ENCODE data around the gene GNB1L. TPM values are rescaled to one million over a fixed set of nuclear protein-coding genes. Genes with fewer than 3 reads are reported as not detected.

The GNB1L gene
- total RNA-seq, 1 experiment from 2014 or later = 18.0 TPM

- TF ChIP-seq PRDM15 (CRISPR knock-in tag; IDR thresholded peaks at IDR 0.05) (no peak), ZNF425 (CRISPR knock-in tag; conservative IDR thresholded peaks at IDR 0.05) (no peak), OVOL2 (CRISPR knock-in tag; IDR thresholded peaks at IDR 0.05; ENCODE audit: borderline replicate concordance) (no peak), MLX (CRISPR knock-in tag; IDR thresholded peaks at IDR 0.05) (no peak), E2F1 (CRISPR knock-in tag; IDR thresholded peaks at IDR 0.05) (no peak), ZNF512 (CRISPR knock-in tag; IDR thresholded peaks at IDR 0.05; ENCODE audit: borderline replicate concordance) (no peak), CDX4 (CRISPR knock-in tag; IDR thresholded peaks at IDR 0.05; ENCODE audit: borderline replicate concordance) (no peak), IRF2 (CRISPR knock-in tag; IDR thresholded peaks at IDR 0.05; ENCODE audit: borderline replicate concordance, low read depth) (no peak)
These were observed 31.3 kb upstream of the GNB1L start (continued) for GRCh38 chr22:19885841-19886592.

GRCh38 chr22:19884954-19885751 lies 30.5 kb upstream of the GNB1L start:
- no peak for ATAC-seq
- H3K4me3 Mint-ChIP-seq = no peak overlapping the region
- no peak for TF ChIP-seq ZNF121 (CRISPR knock-in tag; IDR thresholded peaks at IDR 0.05)
- no peaks in the 10 kb centered on the region for H3K9me3 Mint-ChIP-seq
- DNase-seq (ENCODE audit: low spot score) = peak; percentile 5
- ChIA-PET CTCF (interaction anchor here (0.8 to 1.7 kb wide), 5 partner anchors 18 to 180 kb away, joined by 3 to 4 read pairs (median 4); no protein-coding TSS in a partner anchor), POLR2A (no interaction called here)
- no peaks in the 10 kb centered on the region for H3K36me3 Mint-ChIP-seq
- H3K4me1 Mint-ChIP-seq = peaks cover 27% of the 10 kb centered on the region
- no peaks in the 10 kb centered on the region; the same call in 1 of the 2 replicates for H3K27me3 Mint-ChIP-seq (ENCODE audit: low read depth)
- H3K27ac Mint-ChIP-seq = peak overlapping the region; percentile 42; the same call in 1 of the 2 replicates

Data from WTC11 (cell line).